Measurements from ENCODE around the gene S100P.
"Not testable (repeated sequence)": the region's sequence is repeated elsewhere in the genome, so short reads cannot be mapped to it uniquely, and the experiment has no call there.

S100P gene

DNA sequence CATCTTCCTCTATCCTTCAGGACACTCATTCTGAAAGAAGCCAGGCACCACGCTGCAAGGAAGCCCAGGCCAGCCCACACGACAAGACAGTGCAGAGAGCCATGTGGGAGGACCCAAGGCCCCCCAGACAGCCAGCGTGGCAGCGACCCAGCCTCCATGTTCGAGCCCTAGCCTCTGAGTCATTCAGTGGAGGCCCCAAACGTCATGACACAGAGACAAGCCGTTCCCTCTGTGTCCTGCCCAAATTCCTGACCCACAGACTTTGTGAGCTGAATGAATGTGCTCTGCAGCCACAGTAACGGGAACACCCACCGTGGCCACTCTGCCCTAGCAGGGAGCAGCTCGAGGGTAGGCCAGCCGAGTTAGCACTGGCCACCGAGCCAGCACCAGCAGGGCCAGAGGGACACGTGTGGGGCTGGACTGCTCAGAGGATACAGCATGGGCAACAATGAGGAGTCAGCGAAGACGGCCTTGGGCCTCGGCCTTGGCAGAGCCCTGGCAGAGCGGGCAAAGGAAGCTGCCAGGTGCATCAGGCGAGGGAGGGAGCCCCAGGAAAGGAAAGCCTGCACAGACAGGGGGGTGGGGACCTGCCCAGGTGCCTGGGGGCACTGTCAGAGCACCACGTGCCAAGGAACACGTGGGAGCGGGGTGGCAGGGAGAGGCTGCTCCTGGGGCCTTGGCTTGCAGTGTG lies 30.9 kb downstream of the S100P start:
- no peak for DNase-seq (ENCODE audit: low read depth)

DNA sequence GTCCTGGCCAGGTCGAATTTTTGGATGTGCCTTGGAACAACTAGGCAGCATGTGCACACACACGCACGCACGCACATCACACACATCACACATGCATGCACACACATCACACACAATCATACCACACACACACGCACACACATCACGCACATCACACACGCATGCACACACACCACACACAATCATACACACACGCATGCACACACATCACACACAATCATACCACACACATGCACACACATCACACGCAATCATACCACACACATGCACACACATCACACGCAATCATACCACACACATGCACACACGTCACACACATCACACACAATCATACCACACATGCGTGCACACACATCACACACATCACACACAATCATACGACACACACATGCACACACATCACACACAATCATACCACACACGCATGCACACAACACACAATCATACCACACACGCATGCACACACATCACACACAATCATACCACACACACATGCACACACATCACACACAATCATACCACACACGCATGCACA lies 31.8 kb downstream of the S100P start:
- DNase-seq (ENCODE audit: low read depth), result not testable (repeated sequence)

DNA sequence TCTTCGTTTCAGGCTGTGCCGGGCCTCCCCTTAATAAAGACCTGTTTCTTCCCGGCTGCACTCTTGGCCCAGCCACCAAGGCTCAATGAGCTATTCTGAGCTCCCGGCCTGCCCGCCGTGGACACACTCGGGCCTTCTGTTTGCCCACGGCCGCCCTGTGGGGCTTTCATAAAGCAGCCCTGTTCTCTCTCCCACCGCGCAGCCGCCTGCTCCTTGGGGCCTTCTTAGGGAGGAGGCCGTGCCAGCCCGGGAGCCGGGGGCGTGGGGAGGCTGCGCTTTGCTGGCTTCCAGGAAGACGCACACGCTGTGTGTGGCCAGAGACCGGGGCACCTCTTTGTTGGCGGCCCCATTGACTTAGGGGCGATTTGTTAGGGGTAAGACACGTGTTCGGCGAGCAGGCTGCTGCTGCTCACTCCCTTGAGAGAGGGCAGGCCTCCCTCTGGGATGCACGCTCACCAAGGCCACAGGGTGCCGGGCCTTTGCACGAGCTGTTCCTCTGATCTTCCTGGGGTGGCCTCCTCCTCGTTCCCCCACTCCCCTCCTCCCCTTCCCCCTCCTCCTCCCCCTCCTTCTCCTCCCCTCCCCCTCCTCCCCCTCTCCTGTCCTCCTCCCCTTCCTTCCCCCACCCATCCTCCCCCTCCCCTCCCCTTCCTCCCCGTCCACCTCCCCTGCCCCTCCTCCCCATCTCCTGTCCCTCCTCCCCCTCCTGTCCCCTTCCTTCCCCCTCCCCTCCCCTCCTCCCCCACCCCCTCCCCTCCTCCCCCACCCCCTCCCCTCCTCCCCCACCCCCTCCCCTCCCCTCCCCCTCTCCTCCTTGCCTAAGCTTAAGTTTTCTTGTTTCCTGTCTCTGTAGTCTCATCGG lies 33.6 kb downstream of the S100P start:
- DNase-seq (ENCODE audit: low read depth), result no peak

DNA sequence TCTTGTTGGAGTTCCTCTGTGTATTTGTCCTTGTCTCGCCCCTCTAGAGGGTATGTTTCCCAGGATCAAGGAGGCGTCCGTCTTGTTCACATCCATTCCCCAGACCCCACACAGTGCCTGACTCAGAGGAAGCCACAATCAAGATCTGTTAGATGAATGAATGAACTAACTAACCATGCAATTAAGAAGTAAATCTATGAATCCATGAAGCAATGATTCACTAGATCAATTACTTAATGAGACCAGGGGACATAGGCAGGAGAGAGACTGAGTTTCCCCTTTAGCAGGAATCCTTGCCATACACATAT lies 34.2 kb downstream of the S100P start:
- no peak for DNase-seq (ENCODE audit: low read depth)

DNA sequence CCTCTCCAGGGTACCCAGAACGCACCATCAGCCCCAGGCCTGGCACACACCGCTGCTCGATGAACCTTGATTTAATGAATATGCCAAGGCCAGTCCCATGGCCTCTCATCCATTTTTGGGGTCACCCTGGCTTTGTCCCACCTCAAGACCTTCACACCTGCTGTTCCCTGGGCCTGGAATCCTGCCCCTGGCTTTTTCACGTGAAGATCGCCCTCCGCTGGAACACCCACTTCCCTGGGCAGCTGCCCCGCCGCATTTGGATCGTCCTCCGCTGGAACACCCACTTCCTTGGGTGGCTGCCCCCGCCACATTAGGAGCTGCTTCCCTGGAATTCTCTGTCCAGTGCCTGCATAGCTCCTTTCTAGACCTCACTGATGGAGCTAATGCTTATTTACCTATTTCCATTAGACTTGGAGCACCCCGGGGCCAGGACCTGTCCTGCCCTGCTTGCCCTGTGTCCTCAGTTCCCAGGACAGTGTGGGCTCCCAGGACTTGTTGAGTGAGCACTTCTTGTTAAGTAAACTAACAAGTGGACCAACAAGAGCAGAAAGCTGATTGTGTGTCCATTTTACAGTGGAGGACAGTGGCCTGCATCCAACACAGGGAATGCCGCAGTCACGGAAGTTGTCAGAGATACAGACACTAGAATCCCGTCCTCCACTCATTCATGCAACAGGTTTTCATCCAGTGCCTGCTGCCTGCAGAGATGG lies 34.8 kb downstream of the S100P start:
- no peak for DNase-seq (ENCODE audit: low read depth)

GRCh38 chr4:6730603-6731317 lies 37.1 kb downstream of the S100P start:
- DNase-seq (ENCODE audit: low read depth), result no peak

DNA sequence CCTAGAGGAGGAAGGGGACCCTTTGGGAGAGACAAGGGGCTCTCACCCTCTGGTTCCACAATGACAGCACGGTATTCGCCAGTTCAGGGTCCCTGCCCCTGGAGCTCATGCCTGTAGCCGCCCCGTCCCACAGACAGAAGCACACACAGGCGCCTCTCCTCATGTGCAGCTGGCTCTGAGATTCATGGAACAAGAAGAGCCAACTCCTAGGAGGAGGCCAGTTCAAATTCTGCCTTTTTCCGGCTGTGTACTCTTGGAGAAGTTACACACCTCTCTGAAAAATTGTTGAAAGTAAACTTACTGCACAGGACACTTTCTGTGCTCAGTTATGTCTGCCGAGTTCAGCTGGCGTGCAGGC lies 37.6 kb downstream of the S100P start:
- no peak for DNase-seq (ENCODE audit: low read depth)

- DNase-seq (ENCODE audit: low read depth), result no peak
Measured at GRCh38 chr4:6731780-6732179, 38.1 kb downstream of the S100P start.

DNA sequence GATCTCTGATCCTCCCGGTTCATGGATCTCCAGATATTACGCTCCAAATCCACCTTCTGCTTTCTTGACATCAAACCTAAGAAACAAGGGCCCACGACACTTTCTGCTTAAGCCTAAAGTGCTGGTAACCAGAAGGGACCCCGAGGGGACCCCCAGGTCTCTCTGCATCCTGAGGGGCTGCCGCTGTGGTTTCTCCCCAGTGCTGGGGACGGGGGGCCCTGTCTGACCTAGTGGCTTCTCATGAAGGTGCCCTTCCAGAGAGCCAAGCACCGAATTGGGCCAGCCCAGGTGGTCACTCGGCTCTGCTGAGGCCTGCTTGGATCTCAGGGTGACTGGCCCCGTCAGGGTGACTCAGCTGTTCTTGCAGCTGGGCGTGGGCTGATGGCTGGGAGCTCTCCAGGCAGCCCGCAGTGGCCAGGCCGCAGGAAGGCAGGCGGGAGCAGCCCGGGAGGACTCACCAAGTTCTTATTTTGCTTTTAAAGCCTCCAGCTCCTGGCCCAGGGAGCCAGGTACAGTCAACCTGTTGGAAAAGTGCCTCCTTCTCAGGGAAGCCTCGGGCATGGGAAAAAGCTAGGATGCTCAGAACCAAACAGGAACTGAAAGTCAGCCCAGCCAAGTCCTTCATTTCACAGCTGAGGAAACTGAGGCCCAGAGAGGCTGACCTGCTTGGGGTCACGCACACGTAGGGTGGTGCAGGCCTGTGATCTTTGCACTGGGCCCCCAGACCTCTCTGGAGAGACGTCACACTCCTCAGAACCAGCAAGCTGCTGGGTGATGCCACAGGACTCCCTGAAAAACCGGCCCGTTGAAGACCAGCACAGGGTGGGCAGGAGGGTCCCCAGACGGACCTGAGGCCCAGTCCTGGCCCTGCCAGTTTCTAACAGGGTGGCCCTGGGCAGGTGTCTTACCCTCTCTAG lies 39.0 kb downstream of the S100P start:
- DNase-seq (ENCODE audit: low read depth), result no peak

GRCh38 chr4:6733358-6734164 lies 39.9 kb downstream of the S100P start:
- DNase-seq (ENCODE audit: low read depth), result no peak

- no peak for DNase-seq (ENCODE audit: low read depth)
Measured at GRCh38 chr4:6734165-6734786, 40.6 kb downstream of the S100P start.

GRCh38 chr4:6739920-6740319 lies 46.2 kb downstream of the S100P start:
- no peak for DNase-seq (ENCODE audit: low read depth)

DNA sequence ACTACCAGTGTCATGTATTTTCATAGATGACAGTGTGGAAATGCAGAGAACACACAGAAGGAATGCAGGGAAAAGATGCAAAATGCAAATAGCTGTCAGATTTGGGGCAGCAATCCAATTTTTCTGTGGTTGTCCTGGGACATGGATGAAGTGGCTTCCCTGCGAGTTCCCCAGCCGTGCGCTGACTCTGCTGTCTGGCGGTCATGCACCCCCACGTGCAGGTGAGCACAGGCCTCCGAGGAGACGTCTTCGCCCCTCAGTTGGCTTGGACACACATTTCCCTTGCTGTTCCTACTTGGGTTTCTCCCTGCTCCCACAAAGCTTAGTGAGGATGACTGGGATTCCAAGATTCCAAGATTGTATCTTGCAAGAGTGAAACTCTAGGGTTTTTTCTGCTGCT lies 46.7 kb downstream of the S100P start:
- DNase-seq (ENCODE audit: low read depth), result no peak

- DNase-seq (ENCODE audit: low read depth), result no peak
Measured at GRCh38 chr4:6742507-6742906, 48.8 kb downstream of the S100P start.

- no peak for DNase-seq (ENCODE audit: low read depth)
Measured at GRCh38 chr4:6742989-6743388, 49.3 kb downstream of the S100P start.

All from activated T-cell treated with anti-CD3 and anti-CD28 coated beads for 48 hours (primary cell).